HL-60/S4 treated with retinoic acid at 250 ng/mL for 4 days and 3 days (cell line): ENCODE measurements around the gene GPR37.

Source experiments
- in situ Hi-C: fragments of 300-500 bp; cut with MboI; formaldehyde crosslinking; loops from 2 replicates; pipeline ENCODE4 v1.7.0; 2022; ENCODE audit warnings: low sequenced_read_pairs

The GPR37 gene

GRCh38 chr7:124780056-124780455, 14.5 kb upstream of the GPR37 start:
- in situ Hi-C loops, result no loop called here

GRCh38 chr7:124779620-124780019, 14.0 kb upstream of the GPR37 start:
- in situ Hi-C loops, result no loop called here

GRCh38 chr7:124779194-124779593, 13.6 kb upstream of the GPR37 start:
- in situ Hi-C loops, result no loop called here

- in situ Hi-C loops, result no loop called here
Measured at GRCh38 chr7:124777268-124777667, 11.7 kb upstream of the GPR37 start.

- in situ Hi-C loops, result no loop called here
Measured at GRCh38 chr7:124776153-124776552, 10.6 kb upstream of the GPR37 start.

GRCh38 chr7:124775422-124775821, 9.8 kb upstream of the GPR37 start:
- in situ Hi-C loops, result no loop called here

- in situ Hi-C loops, result no loop called here
Measured at GRCh38 chr7:124773938-124774337, 8.3 kb upstream of the GPR37 start.

- in situ Hi-C loops, result no loop called here
Measured at GRCh38 chr7:124773339-124773738, 7.7 kb upstream of the GPR37 start.

GRCh38 chr7:124769136-124769535, 3.5 kb upstream of the GPR37 start:
- in situ Hi-C loops, result no loop called here

- in situ Hi-C loops, result no loop called here
Measured at GRCh38 chr7:124768525-124768924, 2.9 kb upstream of the GPR37 start.

- in situ Hi-C loops, result no loop called here
Measured at GRCh38 chr7:124764847-124765400, 668 bp downstream of the GPR37 start.

- in situ Hi-C loops, result no loop called here
Measured at GRCh38 chr7:124764051-124764846, 1.3 kb downstream of the GPR37 start.

GRCh38 chr7:124762611-124763143, 2.9 kb downstream of the GPR37 start:
- in situ Hi-C loops, result no loop called here

- in situ Hi-C loops, result no loop called here
Measured at GRCh38 chr7:124761164-124761715, 4.4 kb downstream of the GPR37 start.

GRCh38 chr7:124758327-124758726, 7.3 kb downstream of the GPR37 start:
- in situ Hi-C loops, result no loop called here

GRCh38 chr7:124754576-124755268, 10.9 kb downstream of the GPR37 start:
- in situ Hi-C loops, result no loop called here

GRCh38 chr7:124752310-124752709, 13.3 kb downstream of the GPR37 start:
- in situ Hi-C loops, result no loop called here

- in situ Hi-C loops, result no loop called here
Measured at GRCh38 chr7:124751027-124751426, 14.6 kb downstream of the GPR37 start.

- in situ Hi-C loops, result no loop called here
Measured at GRCh38 chr7:124747072-124747471, 18.5 kb downstream of the GPR37 start.

- in situ Hi-C loops, result no loop called here
Measured at GRCh38 chr7:124738639-124739038, 27.0 kb downstream of the GPR37 start.

- in situ Hi-C loops, result no loop called here
Measured at GRCh38 chr7:124737760-124738300, 27.8 kb downstream of the GPR37 start.
